Activated CD4-positive, alpha-beta T cell treated with anti-CD3 and anti-CD28 coated beads, Interleukin-2, amount 50 U/mL, for 16 hours (primary cell): ENCODE results near the gene ECHDC1.
"Not testable (repeated sequence)": the region's sequence is repeated elsewhere in the genome, so short reads cannot be mapped to it uniquely, and the experiment has no call there.

Experiments
- DNase-seq: peaks from one replicate; pipeline ENCODE4 v3.0.0-alpha.2; 2020

The ECHDC1 gene, protein sequence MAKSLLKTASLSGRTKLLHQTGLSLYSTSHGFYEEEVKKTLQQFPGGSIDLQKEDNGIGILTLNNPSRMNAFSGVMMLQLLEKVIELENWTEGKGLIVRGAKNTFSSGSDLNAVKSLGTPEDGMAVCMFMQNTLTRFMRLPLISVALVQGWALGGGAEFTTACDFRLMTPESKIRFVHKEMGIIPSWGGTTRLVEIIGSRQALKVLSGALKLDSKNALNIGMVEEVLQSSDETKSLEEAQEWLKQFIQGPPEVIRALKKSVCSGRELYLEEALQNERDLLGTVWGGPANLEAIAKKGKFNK

DNA sequence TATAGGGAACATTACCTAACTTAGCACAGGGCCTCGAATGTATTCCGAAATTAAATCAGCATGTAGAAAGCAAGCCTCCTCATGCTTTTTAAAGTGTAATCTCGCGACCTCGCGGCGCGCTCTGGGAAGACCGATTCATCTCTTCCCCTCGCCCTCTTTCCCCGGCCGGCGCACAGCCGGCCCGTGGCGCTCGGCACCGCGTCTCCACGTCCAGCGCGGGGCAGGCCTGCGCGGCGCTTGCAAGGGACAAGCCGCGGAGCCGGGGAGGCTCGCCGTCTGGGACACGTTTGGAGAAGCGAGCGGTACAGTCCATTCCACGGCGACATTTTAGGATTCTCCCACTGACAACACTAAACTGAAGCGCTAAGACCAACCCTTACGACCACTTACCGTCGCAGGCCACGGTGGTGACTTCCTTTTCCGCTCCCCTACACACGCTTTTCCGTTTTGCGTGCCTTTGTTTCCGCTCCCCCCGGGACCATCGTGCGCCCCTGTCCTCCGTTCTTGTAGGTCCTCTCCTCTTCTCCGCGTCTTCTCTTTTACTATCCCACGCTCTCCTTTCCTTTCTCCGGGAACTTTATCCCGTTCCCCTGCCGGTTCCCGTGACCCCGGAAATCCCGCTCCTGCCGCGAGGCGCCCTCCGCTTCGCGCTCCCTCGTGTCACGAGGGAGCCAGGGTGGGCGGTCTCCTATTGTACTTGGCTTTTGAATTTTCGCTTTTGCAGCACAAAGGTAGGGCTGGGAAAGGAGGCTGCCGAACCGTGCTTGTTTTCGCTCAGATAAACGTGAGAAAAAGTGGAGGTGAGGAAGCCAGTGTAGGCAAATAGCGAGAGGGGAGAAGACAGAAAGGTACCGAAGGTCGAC is at the start of gene ECHDC1:
TSS of gene ECHDC1 (minus strand) at position 664 of the 863 bp plus-strand sequence. CDS start 12,581 bp downstream, outside the sequence.
- peak; percentile 83 for DNase-seq

DNA sequence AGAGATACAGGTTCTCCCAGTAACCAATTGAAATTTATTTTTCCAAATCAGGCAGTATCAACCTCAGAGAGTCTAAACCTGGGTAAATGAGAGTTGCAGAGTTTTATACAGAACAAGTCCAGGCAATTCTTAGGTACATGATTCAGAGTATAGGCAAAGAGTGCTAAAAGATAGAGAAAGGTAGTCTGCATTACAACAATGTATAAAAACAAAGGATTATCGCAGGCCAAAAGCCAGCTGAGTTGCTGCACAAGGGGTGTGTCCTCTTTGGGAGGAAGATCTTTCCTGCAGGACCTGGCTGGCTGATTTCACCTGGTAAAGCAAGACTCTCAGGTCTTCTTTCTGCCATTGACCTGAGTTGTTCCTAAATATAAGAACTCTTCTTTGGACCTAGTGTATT is 48.9 kb upstream of the ECHDC1 start:
- no peak for DNase-seq

DNA sequence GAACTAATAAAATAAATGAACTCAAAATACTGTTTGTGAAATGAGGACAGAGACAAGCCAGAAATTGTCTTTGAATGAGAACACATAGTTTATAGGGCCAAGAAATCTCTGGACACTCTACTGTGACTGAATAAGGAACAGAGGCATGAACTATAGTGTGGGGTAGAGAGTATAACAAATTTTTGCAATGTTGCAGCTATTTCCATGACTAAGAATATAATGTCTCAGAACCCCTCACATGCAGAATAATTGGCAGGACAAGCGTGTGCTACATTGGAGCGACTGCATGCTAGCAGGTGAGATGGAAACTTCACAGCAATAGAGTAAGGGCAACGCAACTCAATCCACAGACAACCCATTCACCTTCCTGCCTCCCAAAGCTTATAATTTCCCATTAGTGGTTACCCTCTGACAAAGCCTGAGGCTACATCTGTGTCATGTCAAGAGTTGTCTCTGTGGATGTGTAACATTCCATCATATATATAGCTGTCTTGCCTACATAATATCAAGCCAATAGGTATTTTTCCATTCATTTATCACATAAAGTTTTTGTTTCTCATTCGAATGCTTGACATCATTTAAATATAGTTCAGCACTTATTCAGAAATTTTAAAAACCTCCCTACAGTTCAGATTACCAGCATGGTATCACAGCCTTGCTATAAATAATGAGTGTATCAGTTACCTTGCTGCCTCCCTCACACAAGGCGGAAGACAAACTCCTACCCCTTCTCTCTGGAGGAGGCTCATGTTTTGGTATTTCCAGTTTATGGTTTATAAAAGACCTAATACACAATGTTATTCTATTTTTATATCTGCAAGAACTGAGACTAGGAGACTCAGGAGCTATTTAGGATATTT is 47.9 kb upstream of the ECHDC1 start:
- DNase-seq = no peak

DNA sequence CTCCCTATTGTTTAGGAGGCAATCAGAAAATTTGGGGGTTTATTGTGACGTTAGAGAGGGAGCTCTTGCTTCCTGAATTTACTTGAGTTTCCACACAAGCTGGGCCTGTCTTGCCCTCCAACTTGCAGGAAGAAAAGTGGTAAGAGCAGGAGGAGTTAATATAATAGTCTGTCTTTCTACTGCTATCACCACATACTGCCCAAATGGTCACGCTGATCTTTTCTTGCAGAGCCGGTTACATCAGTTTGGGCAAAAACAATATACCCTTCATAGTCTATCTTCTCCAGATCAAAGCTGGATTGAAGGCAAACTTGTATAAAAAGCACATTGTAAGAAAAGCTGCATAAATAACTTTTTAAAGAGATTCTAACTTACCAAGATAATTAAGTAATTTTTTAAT is 46.3 kb upstream of the ECHDC1 start:
- DNase-seq = no peak

DNA sequence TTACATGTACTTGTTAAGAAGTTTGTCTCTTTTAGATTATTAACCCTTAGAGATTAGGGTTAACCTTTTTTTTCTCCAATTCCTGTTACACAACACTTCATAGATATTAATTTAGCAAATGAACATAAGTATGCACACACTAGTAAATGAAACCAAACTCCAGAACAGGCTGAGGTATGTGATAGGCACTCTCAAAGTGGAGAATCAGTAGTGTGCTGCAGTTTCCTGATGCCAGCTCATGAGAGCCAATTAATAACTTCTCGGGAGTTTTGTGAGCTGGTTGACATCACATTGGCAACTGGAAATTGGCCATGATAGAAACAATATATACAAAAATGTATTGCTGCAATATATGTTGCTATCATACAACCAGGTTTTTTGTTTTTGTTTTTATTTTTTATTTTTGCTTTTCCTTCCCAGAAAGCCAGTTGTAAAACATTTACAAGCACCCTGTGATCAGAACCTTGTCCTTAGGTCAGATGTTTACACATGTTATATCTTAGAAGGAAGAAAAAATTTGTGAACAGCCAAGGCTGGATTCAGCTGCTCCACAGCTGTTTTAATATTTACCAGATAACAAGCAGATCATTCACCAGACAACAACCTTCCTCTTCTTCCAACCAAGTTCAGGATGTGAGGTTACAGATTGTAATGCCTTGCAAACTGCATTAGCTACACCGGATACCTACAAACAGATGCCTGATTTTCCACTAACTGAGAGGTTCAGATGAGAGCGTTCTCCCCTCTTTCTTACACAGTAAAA is 42.4 kb upstream of the ECHDC1 start:
- DNase-seq = no peak

DNA sequence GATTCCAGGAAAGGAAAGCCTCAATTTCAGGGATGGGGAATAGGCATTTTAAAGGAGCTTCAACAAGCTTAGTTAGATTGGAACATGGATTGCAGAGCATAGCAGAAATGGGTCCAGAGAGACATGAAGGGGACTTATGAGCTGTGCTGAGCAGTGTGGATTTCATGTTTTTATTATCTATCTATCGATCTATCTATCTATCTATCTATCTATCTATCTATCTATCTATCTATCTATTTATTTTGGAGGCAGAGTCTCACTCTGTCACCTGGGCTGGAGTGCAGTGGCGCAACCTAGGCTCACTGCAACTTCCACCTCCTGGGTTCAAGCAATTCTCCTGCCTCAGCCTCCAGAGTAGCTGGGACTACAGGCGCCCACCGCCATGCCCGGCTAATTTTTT is 41.4 kb upstream of the ECHDC1 start:
- not testable (repeated sequence) for DNase-seq

DNA sequence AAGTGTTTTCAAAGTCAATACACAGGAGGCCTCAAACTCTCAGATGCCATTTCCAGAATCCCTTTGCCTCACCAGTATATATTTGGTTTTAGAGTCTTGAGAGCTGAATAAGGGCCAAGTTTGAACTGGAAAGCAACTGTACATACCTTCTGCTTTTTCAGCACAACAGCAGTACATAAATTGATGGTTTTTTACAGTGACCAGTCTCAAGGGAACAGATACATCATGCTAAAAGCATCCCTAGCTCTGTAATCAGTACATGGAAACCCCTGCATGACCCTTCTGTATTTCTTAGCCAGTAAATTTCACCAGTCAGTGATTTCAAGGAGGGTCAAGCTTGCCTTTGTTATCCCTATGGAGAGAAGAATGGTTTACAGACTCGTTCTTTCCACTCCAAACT is 40.6 kb upstream of the ECHDC1 start:
- no peak for DNase-seq

DNA sequence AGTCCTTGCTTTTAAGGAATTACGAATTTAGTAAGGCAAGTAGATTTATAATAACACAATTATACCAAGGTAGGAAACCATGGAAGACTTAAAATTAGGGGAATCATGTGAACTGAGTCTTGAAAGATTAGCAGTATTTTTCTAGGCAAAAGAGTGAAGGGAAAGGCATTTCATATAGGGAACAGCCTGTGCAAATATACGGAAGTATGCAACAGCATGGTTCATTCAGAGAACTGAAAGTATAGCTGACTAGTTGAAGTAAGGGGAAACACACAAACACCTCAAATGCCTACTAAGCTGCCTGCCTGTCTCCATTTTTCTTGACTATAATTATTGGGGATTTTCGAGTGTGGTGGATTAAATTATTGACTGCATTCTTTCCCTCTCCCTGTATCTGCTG is 39.0 kb upstream of the ECHDC1 start:
- no peak for DNase-seq

DNA sequence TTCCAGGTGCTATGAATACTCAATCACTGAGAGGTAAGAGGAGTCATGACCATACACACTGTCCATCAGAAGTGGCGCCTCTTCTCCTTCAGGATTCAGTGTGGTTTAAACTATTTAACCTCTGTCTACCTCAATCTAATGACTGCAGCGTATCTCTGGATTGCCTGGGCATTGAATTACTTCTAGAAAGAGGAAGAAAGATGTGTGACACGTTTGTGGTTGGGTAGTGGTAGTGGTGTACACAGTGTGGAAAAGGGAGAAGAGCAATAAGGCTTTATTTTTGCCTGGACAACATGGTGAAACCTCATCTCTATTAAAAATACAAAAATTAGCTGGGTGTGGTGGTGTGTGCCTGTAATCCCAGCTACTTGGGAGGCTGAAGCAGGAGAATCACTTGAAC is 38.0 kb upstream of the ECHDC1 start:
- no peak for DNase-seq

DNA sequence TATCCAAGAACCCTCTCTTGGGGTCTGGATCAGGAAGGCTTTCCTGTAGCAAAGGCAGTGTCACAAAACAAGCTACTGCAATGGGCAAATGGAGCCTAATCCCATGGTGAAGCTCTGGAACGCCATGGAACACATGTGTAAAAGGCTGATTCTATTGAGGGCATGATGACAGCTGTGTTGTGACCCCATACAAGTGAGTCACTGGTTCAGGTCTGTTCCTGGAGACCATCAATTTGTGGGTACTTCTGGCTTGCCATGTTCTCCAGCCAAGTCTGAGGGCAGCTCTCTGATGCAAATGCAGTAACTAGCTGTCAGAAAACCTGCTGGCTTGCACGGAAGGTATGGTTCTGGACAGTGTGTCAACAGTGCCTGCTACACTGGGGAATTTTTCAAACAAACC is 33.3 kb upstream of the ECHDC1 start:
- DNase-seq = no peak

DNA sequence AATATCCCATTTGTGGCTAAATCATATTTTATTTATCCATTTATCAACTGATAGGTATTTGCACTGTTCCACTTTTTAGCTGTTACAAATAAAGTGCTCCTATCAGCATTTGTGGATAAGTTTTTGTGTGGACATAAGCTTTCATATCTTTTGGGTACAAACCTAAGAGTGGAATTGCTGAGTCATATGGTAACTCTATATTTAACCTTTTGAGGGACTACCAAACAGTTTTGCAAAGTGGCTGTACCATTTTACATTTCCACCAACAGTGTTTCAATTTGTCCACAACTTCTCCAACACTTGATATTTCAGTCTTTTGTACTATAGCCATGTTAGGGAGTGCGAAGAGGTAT is 23.6 kb upstream of the ECHDC1 start:
- no peak for DNase-seq

DNA sequence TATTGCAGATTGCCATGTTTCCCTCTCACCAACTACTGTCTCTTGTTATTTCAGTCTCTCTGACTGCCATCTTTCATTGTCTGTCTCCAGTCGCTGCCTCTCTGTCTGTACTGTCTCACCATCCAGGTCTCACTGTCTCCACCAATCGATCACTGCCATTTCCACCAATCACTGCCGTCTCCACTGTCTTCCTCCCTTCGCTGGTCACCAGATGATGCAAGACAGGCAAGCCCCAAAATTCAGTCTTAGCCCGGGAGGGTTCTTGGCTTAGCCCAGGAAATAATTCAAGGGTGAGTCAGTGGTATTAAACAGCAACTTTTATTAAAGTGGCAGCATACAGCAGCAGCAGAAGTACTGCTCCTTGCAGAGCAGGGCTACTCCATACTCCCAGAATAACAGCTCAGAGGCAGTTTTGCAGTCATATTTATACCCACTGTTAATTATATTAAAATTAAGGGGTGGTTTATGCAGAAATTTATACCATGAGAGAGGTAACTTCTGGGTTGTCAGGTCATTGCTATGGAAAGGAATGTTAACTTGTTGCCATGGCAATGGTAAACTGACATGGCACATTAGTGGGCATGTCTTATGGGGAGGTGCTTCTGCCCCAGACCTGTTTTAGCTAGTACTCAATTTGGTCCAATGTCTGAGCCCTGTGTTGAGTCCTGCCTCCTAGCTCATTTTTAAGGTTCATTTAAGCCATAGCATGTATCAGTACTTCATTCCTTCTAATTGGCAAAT is 23.0 kb upstream of the ECHDC1 start:
- DNase-seq = no peak

DNA sequence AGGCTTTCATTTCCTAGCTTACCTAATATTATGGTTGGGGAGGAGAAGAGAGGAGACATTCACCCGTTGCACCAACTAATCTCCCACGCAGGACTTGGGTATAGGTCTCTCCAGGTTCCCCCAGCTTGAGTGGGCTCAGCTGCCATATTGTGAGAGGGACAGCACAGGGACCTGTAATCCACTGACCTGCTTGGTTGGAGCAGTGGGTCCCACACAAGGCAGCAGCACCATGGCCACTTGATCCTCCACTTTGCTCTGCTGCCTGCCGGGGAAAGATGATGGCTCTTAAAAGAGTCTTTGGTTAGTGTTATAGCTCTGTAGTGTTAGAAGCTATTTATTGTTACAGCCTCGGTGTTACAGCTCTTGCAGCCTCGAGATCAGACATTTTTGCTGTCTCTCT is 22.5 kb upstream of the ECHDC1 start:
- no peak for DNase-seq

DNA sequence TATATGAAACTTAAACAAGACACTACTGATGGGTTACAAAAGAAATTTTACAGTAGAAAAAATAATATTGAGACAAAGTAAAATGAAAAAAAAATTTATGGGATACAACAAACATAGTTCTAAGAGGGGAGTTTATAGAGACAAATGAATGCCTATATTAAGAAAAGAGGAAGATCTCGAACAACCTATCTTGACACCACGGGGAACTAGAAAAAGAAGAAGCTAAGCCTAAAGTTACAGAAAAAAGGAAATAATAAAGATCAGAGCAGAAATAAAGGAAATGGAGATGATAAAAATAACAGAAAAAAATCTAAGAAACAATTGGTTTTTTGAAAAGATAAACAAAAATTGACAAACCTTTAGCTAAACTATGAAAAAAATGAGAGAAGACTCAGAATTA is 9.1 kb upstream of the ECHDC1 start:
- no peak for DNase-seq

DNA sequence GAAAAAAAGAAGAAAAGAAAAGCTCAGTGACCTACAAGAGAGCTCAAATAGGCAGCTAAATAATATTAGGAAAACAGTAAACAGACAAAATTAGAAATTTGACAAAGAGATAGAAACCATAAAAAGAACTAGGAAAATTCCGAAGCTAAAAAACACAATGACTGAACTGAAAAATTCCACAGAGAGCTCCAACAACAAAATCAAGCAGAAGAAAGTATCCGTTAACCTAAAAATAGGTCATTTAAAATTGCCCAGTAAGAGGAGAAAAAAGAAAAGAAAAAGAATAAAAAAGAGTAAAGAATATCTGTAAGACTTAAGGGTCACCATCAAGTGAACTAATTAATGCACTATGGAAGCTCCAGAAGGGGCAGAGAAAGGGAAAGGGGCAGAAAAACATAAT is 6.6 kb upstream of the ECHDC1 start:
- DNase-seq = no peak

DNA sequence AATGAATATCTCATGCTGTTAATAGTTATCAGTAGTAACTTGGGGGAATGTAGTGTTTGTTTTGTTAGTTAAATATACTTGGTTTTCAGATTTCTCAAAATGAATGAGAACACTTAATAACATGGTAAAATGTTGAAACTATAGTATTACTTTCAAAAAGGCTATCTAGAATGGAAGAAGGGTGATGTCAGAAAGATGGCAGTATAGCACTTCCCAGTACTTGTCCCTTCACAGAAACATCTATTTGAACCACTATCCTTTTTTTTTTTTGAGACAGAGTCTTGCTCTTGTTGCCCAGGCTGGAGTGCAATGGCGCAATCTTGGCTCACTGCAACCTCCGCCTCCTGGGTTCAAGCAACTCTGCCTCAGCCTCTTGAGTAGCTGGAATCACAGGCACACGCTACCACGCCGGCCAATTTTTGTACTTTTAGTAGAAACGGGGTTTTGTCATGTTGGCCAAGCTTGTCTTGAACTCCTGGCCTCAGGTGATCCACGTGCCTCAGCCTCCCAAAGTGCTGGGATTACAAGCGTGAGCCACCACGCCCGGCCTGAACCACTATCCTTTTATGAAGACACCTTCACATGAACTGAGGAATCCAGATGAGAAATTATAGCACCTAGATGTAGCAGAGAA is 4.7 kb upstream of the ECHDC1 start:
- DNase-seq = no peak

DNA sequence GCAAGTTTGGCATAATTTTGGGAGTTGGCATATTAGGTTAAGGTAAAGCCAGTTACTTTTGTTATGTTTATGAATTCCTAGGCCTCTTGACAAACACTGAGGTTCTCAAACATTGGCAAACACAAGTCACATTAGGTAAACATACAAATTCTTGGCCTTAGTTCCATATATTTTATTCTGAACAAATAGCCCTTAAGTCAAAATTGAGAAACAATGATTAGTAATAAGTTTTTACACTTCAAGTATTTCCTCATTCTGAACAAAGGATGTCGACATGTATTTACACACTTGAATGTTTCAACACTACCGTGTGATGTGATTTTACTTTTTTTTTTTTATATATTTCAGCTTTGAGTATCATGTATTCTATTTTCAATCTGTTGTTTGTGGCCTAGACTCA is 3.8 kb upstream of the ECHDC1 start:
- no peak for DNase-seq

DNA sequence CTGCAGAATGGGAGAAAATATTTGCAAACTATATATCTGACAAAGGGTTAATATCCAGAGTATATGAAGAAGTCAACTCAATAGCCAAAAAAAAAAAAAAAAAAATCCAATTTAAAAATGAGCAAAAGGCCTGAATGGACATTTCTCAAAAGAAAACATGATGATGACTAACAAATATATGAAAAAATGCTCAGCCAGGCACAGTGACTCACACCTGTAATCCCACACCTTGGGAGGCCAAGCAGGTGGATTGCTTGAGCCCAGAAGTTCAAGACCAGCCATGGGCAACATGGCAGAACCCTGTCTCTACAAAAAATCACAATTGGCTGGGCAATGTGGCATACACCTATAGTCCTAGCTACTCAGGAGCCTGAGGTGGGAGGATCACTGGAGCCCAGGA is 2.1 kb upstream of the ECHDC1 start:
- no peak for DNase-seq

DNA sequence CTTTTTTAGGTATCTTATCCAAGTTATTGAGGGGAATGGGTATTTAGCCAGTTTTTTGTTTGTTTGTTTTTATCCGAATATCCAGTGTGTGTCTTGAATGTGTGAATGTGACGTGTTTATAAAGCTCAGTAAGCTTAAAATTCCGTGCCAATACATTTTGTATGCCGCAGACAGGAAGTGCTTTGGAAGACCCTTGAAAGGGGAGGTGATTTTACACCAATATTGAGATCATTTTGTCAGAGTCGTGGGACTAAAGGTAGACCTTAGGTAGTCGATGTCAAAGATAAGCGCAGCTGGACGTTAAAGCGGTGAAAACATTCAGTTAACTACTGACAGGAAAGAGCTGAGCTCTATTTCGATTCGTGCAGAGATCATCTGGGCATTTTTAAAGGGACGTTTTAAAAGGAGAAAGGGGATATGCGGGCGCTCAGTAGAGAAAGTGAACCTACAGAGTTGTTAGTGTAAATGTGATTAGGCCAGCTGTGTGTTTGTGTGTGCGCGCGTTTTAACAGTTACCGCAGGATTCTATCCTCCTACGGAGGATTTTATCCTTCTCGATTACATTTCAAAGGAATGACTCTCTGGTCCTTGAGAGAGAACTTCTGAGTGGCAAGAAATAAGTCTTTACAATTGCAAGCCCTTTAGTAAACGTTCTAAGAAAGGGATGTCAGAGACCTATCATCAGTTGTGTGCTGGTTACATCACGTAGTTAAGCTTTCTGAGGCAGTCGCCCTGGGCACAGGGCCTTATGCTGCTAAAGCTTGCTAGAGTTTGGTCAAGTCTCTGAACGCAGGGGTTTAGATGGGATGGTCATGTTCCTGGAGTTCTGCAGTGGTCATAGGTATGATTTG is 625 bp upstream of the ECHDC1 start:
- peak; percentile 12 for DNase-seq

DNA sequence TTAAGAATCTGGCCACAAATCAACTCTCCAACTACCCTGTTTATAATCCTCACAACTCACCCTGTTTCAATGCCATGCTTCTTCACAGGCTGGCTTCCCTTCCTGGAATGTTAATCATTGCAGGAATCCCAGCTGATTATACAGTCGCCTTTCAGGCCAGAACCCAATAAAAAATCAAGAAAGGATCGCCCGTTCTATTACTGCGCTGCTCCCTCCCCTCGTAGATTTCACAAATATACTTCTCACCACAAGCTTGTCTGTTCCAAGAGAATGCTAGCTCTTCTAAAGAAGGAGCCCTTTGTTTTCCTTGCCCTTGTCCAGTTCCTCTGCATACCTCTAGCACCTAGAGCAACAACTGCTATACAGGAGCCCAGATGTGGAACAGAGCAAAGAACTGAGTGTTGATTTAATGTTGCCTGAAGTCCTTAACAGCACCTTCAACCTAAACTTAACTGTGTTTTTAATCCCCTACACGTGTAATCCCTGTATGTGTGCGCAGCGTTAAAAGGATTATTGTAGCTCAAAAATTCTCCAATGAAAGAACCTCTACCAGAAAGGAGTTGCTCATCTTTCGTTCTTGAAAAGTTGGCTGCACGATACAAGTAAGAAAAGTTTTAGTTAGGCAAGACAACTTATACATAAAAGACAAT is 988 bp downstream of the ECHDC1 start:
- DNase-seq = no peak
